ENCODE measurements around the gene SPRTN. TPM values are rescaled to one million over a fixed set of nuclear protein-coding genes. Genes with fewer than 3 reads are reported as not detected.

SPRTN gene
- total RNA-seq, 3 donors from 2014 or later = 13.8 to 23.6 (median 15.2) TPM

DNA sequence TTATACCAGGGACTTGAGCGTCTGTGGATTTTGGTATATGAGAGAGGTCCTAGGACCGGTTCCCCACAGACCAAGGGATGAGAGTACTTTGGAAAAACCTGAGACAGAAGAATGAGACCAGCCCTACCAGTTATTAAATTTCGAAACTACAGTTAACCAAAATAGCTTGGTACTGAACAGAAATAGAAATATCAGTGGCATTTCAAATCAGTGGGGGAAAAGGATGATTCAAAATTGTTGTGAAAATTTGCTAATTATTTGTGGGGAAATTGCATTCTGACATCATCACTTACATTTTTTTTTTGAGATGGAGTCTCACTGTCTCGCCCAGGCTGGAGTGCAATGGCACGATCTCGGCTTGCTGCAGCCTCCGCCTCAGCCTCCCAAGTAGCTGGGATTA, 8.6 kb upstream of the SPRTN start:
- no peak for DNase-seq (ENCODE audit: low spot score in 2 of 2)
- H3K4me3 ChIP-seq = no peak overlapping the region
- H3K4me1 ChIP-seq = peaks cover 0 to 7% of the 10 kb centered on the region in 2 donors
- TF ChIP-seq, protein P1, sequence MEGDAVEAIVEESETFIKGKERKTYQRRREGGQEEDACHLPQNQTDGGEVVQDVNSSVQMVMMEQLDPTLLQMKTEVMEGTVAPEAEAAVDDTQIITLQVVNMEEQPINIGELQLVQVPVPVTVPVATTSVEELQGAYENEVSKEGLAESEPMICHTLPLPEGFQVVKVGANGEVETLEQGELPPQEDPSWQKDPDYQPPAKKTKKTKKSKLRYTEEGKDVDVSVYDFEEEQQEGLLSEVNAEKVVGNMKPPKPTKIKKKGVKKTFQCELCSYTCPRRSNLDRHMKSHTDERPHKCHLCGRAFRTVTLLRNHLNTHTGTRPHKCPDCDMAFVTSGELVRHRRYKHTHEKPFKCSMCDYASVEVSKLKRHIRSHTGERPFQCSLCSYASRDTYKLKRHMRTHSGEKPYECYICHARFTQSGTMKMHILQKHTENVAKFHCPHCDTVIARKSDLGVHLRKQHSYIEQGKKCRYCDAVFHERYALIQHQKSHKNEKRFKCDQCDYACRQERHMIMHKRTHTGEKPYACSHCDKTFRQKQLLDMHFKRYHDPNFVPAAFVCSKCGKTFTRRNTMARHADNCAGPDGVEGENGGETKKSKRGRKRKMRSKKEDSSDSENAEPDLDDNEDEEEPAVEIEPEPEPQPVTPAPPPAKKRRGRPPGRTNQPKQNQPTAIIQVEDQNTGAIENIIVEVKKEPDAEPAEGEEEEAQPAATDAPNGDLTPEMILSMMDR (IDR thresholded peaks at IDR 0.05) = no peak
- no peaks in the 10 kb centered on the region for H3K27me3 ChIP-seq
- no peaks in the 10 kb centered on the region for H3K36me3 ChIP-seq
- no peak overlapping the region for H3K27ac ChIP-seq
- intact Hi-C loops (cut with DNase I; ENCODE audit: low total_unique reads) = no loop called here
- H3K9me3 ChIP-seq = no peaks in the 10 kb centered on the region

DNA sequence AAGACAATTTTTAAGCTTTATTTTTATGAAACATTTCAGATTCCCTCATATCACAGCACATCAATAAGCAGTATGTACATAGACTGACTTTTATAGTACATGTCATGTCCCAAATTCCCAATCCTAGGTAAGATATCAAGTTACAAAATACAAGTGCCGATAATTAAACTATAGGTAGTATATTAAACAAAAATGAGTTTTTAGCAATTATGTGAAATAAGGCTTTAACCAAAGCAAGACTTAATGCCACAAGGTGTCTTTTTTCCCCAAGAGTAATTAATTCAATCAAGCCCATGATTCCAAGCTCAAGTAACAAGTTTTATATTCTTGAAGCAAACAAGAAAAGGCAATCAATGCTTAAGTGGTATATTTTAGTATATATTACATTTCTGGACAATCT, 5.3 kb upstream of the SPRTN start:
- TF ChIP-seq POLR2A (IDR thresholded peaks at IDR 0.05) (no peak), POLR2AphosphoS5 (IDR thresholded peaks at IDR 0.05) (no peak)
- TF ChIP-seq, protein P1 (IDR thresholded peaks at IDR 0.05) = no peak
- intact Hi-C loops (cut with DNase I; ENCODE audit: low total_unique reads) = no loop called here
- Histone ChIP-seq H3K27ac (no peak overlapping the region), H3K36me3 (no peaks in the 10 kb centered on the region), H3K4me3 (peak overlapping the region in 1 of 3 donors; percentile 88), H3K27me3 (no peaks in the 10 kb centered on the region), H3K4me1 (peaks cover 0 to 21% of the 10 kb centered on the region in 2 donors), H3K9me3 (no peaks in the 10 kb centered on the region)
- DNase-seq (ENCODE audit: low spot score in 2 of 2) = no peak

DNA sequence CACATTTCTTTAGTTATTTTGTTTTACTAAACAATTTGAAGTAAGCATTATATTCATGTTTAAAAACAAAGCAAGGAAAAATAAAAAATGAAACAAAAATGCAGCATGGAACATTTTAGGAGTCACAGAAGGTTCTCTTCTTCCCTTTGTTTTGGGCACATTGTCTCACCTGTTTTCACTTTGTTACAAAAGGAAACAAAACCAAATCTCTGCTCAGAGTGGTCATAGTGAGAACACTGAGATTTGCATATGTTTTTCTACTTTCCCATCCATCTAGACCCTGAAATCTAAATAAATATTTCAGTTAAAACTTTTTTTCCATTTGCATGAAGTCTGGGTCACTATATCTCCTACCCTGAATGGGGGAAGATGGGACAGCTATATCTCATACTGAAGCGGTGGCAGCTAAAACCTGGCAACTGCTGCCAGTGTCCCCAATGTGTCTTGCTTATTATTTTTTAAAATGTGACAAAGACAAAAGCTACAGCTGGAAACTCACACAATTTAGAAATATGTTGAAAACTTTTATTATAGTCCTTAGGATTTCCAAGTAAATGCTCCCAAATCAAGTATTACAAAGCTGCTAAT, 3.9 kb upstream of the SPRTN start:
- peak overlapping the region; percentile 6 to 88 (median 77) for H3K4me3 ChIP-seq
- no peaks in the 10 kb centered on the region for H3K36me3 ChIP-seq
- H3K27ac ChIP-seq = no peak overlapping the region
- peaks cover 0 to 21% of the 10 kb centered on the region in 2 donors for H3K4me1 ChIP-seq
- H3K9me3 ChIP-seq = no peaks in the 10 kb centered on the region
- intact Hi-C loops (cut with DNase I; ENCODE audit: low total_unique reads) = no loop called here
- no peaks in the 10 kb centered on the region for H3K27me3 ChIP-seq
- no peak for DNase-seq (ENCODE audit: low spot score in 2 of 2)
- TF ChIP-seq POLR2A (IDR thresholded peaks at IDR 0.05) = no peak
- TF ChIP-seq, protein P1 (IDR thresholded peaks at IDR 0.05) = no peak
- no peak for TF ChIP-seq POLR2AphosphoS5 (IDR thresholded peaks at IDR 0.05)

DNA sequence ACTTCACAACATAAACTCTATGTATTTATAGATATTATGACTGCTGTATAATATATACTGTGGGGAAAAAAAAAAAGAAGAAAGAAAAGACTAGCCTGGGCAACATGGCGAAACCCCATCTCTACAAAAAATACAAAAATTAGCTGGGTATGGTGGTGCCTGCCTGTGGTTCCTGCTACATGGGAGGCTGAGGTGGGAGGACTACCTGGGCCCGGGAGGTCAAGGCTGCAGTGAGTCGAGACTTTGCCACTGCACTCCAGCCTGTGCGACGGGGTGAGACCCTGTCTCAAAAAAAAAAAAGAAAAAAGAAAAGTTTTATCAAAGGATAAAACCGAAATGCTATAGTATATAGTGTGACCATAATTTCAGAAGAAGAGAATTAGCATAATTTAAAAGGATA, 3.1 kb upstream of the SPRTN start:
- intact Hi-C loops (cut with DNase I; ENCODE audit: low total_unique reads) = no loop called here
- Histone ChIP-seq H3K4me1 (peaks cover 0 to 21% of the 10 kb centered on the region in 2 donors), H3K4me3 (peak overlapping the region; percentile 6 to 88 (median 77)), H3K9me3 (no peaks in the 10 kb centered on the region), H3K36me3 (no peaks in the 10 kb centered on the region), H3K27me3 (no peaks in the 10 kb centered on the region), H3K27ac (no peak overlapping the region)
- TF ChIP-seq, protein P1 (IDR thresholded peaks at IDR 0.05) = no peak
- no peak for TF ChIP-seq POLR2AphosphoS5 (IDR thresholded peaks at IDR 0.05)
- TF ChIP-seq POLR2A (IDR thresholded peaks at IDR 0.05) = no peak
- DNase-seq (ENCODE audit: low spot score in 2 of 2) = no peak

DNA sequence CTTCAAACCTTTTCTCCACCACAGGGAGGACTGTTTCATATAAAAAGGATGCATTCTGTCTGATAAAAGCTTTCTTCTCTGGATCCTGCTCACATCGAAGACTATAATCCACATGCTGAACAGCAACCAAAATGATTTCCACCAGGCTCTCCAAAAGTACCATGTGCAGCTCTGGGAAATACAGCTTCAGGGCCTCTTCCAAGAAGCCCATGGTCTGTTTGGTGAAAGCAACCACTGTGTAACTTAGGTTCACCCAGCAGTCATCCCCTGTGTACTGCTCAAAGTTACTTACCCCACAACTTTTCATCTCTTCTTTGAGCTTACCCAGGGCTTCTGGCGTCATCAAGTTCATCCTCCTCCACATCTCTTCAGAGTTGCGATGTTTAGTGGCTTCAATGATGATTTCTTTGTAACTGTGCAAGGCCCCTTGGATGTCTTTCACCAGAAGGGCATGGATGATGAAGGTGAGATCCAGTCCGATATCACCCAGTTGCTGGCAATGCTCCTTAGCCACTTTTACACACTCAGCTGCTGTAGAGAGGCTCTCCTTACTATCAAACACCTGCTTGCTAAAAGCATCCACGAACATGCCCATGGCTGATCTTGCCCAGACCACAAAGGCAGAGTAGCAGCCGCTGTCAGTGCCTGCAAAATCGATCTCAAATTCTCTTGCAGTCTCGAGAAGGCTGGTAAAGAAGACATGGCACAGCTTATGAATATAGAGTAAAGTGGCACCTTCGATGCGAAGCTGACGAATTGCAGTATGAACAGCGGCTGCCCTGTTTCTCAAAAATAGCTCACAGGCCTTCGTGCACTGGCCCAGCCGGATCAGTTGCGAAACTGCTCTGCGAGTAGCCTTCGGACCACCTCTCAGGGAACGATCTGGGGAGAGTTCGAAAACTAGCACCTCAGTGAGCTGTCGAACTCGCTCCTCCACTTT, 2.2 kb upstream of the SPRTN start:
- intact Hi-C loops (cut with DNase I; ENCODE audit: low total_unique reads) = no loop called here
- H3K36me3 ChIP-seq = no peaks in the 10 kb centered on the region
- DNase-seq (ENCODE audit: low spot score in 2 of 2) = no peak
- peaks cover 0 to 21% of the 10 kb centered on the region in 2 donors for H3K4me1 ChIP-seq
- TF ChIP-seq POLR2A (IDR thresholded peaks at IDR 0.05) (no peak), POLR2AphosphoS5 (IDR thresholded peaks at IDR 0.05) (no peak)
- TF ChIP-seq, protein P1 (IDR thresholded peaks at IDR 0.05) = no peak
- H3K27me3 ChIP-seq = no peaks in the 10 kb centered on the region
- no peaks in the 10 kb centered on the region for H3K9me3 ChIP-seq
- no peak overlapping the region for H3K27ac ChIP-seq
- peak overlapping the region; percentile 72 to 88 (median 77) for H3K4me3 ChIP-seq

Data from breast epithelium (tissue), 4 donors.